Epithelial cell of esophagus (primary cell): ENCODE results near the gene SRCIN1.

Source experiments
- DNase-seq: peaks from one replicate; pipeline ENCODE4 v3.0.0; 2010; ENCODE audit warnings: low read depth
- H3K4me3 ChIP-seq: 2 replicates; pipeline ENCODE4 v1.5.1; 2011; ENCODE audit warnings: mild to moderate bottlenecking, low read length, control low read depth
- TF ChIP-seq, protein P1 (sequence below): IDR thresholded peaks from 2 replicates; pipeline ENCODE4 v1.5.1; 2011; ENCODE audit warnings: low read depth, mild to moderate bottlenecking, low read length, control low read depth, inconsistent platforms; ENCODE audit not compliant: insufficient read depth; ENCODE audit errors: missing control alignments

Gene SRCIN1

DNA sequence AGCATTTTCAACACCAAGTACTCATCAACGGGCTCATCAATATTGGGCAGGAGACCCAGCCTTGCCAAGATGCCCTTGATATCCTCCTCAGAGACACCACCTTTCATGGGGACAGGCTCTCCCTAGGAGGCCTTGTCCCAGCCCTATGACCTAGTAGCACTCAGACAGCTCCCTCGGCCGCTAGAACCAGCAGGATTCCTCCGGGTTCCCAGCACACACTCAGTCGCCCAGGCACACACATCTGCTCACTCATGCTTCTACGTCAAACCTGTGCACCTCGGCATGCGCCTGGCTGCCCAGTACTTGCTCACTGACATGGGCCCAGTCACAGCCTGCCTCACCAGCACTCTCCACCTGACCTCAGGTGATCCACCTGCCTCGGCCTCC lies 17.0 kb downstream of the SRCIN1 start:
- DNase-seq, result no peak
- H3K4me3 ChIP-seq, result no peak overlapping the region
- TF ChIP-seq, protein P1, sequence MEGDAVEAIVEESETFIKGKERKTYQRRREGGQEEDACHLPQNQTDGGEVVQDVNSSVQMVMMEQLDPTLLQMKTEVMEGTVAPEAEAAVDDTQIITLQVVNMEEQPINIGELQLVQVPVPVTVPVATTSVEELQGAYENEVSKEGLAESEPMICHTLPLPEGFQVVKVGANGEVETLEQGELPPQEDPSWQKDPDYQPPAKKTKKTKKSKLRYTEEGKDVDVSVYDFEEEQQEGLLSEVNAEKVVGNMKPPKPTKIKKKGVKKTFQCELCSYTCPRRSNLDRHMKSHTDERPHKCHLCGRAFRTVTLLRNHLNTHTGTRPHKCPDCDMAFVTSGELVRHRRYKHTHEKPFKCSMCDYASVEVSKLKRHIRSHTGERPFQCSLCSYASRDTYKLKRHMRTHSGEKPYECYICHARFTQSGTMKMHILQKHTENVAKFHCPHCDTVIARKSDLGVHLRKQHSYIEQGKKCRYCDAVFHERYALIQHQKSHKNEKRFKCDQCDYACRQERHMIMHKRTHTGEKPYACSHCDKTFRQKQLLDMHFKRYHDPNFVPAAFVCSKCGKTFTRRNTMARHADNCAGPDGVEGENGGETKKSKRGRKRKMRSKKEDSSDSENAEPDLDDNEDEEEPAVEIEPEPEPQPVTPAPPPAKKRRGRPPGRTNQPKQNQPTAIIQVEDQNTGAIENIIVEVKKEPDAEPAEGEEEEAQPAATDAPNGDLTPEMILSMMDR, result no peak

DNA sequence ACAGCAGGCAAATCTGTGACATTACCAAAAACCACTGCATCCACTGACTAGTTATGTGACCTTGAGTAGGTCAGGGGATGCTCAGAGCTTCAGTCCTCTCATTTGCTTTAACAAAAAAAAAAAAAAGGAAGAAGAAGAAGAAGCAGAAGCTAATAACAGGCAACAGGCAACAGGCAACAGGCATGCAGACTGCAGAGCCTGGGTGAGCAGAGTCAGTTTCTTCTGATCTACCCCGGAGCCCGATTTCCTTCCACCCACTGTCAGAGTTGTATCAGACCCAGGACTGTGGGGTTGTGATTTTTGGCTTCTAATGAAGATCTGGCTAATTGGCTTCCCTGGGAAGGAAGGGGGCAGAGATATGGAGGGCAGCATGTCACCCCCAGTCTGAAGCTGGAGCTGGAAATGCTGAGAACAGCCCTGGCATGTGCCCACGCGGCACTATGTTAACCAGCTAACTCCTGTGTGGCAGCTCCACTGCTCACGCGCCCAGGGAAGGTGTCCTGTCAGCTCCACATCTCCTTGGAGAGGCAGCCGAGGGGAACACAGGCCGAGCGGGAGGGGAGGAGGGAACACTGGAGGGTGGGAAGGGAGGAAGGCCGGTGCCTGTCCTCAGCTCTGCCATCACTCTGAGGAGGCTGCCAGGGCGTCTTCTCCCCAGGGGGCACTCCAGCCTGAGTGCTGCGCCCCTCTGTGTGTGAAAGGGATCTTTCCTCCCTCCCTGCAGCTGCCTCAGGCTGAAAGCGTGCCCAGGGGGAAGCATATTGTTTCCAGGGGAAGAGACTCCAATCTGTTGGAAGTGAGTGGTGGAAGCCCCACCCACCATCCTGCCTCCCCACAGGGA lies 17.6 kb downstream of the SRCIN1 start:
- no peak for DNase-seq
- TF ChIP-seq, protein P1, result no peak
- H3K4me3 ChIP-seq, result no peak overlapping the region

DNA sequence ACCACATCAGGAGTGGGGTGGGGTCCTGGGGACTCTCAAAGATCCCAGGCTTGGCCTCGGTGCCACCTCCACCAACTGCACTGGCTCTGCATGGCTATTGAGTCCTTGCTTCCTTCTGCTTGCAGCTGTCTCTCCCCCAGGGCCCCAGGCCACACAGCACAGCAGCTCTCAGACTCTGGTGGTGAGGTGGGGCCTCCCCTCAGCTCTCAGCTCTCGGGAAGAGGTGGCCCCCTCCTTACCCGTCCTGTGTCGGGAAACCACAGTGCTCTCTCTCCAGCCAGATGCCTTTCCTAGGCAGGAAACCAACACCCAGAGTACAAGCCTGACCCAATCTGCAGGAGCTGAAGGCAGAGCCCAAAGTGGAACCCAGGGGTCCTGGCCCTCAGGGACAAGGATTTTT lies 18.5 kb downstream of the SRCIN1 start:
- TF ChIP-seq, protein P1, result no peak
- no peak overlapping the region for H3K4me3 ChIP-seq
- DNase-seq, result no peak

DNA sequence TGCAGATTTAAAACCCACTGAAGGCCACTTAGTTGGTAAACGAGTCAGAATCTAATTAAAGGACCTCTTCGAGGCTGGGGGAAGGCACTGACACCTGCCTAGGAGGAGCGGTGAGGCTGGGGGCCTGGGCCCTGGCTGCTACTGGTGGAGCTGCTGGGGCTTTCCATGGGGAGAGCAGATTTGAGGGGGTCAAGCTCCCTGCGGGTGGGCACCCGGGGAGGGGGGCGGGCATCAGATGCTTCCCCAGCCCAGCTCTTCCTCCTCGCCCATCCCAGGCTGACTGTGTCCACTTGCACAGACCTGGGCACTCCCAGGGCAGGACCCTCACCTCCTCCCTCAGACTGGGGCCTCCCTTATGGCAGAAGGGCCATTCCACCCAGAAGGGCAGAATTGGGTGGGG lies 19.0 kb downstream of the SRCIN1 start:
- no peak for DNase-seq
- no peak overlapping the region for H3K4me3 ChIP-seq
- TF ChIP-seq, protein P1, result no peak

DNA sequence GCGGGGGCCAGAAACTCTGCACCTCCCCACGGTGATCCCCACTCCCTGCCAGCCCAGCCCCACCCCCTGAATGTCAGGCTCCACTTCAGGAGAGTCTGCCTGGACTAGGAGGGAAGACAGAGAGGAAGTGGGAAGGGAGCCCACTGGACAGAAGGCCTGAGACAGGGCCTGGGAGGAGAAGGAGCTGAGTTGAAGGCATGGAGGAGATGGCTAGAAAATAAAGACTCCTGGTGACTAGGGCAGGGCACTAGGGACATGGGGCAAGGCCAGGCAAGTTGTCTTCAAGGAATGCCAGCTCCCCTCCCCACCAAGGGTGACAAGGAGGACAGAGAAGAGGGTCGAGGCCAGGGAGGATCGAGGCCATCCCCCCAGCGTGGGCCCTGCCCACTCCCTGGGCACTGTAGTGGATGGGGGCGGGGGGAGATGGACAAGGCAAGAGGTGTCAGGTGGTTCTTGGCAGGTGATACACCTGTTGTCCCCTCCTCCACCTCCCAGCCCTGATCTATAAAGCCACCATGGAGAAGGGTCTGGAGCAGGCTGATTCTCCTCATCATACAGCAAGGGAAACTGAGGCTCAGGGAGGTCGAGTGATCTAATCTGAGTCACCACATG lies 19.7 kb downstream of the SRCIN1 start:
- no peak overlapping the region for H3K4me3 ChIP-seq
- no peak for DNase-seq
- TF ChIP-seq, protein P1, result no peak

DNA sequence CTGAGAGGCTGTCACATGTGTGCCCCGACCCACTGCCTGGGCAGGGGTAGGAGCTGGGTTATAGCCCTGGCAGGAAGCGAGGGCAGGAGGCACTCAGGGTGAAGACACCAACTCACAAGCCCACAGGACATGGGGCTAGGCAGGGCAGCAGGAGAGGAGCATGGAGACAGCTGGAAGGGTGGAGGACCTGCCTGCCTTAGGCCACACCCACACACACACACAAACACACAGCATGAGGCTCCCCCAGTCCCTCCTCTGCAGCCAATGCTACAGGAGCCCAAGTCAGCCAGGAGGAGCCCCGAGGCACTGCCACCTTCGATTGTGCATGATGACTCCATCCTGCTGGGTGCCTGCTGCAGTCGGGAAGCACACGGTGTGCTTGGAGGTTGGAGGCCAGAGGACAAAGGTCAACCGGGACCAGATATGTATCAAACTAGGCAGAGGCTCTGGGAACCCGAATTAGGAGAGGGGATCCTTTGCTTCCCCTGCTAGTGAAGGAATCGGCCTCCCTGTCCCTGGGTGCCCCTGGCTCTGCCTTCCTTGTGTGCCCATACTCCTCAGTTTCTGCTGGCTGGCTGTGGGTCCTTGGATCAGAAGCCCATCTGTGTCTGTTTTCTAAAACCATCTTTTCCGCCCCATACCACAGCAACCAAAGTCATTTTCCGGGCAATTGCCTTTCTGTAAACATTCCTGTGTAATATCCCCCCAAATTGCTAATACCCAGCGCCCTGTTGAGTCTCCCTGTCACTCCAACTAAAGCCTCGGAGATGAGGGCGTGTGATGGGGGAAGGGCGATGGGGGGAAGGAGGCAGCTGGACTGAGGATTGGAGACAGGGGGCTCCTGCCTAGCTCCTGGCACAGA lies 20.5 kb downstream of the SRCIN1 start:
- H3K4me3 ChIP-seq, result no peak overlapping the region
- TF ChIP-seq, protein P1, result no peak
- DNase-seq, result peak; percentile 30
